ENCODE measurements around the gene FOXN4. TPM values are rescaled to one million over a fixed set of nuclear protein-coding genes. Genes with fewer than 3 reads are reported as not detected.

The FOXN4 gene
- total RNA-seq, 1 experiment from 2014 or later: 0.52 TPM

DNA sequence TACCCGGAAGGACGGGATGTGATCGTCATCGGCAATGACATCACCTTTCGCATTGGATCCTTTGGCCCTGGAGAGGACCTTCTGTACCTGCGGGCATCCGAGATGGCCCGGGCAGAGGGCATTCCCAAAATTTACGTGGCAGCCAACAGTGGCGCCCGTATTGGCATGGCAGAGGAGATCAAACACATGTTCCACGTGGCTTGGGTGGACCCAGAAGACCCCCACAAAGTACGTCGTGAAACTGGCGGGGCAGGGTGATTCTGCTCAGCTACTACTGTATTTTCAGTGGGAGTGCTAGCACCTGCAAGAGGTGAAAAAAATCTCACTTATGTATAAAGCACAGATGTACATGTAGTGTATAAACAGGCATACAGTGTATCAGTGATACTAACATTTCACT is 62.9 kb downstream of the FOXN4 start:
- H3K36me3 ChIP-seq (ENCODE audit: control insufficient read depth in 1 of 2, insufficient read depth in 2 of 2, low read length in 2 of 2): 0 out of 4 replicates have a peak, but pooled peaks cover 0 to 2% of the 10 kb centered on the region in 2 experiments
- no peak for ATAC-seq

More for the DNA sequence above, 62.9 kb downstream of the FOXN4 start:
- H3K27ac ChIP-seq (ENCODE audit: low read depth, low read length): no peak overlapping the region
- no peaks in the 10 kb centered on the region for H3K79me2 ChIP-seq (ENCODE audit: insufficient read depth, low read length)
- H3K4me3 ChIP-seq (replicated peaks in 1 of 2; ENCODE audit: low read depth in 1 of 2, low read length in 2 of 2): no peak overlapping the region
- no peak for DNase-seq (ENCODE audit: low read depth, low spot score)
- ChIA-PET CTCF (no interaction called here), RAD21 (ENCODE audit: low non-redundant PET in 1 of 2, low total read pairs in 2 of 2, uncharacterized antibody in 2 of 2, unreplicated experiment in 2 of 2) (no interaction called here), POLR2A (no interaction called here)
- no peaks in the 10 kb centered on the region for H3K9me2 ChIP-seq (ENCODE audit: insufficient read depth)
- TF ChIP-seq, protein P1, sequence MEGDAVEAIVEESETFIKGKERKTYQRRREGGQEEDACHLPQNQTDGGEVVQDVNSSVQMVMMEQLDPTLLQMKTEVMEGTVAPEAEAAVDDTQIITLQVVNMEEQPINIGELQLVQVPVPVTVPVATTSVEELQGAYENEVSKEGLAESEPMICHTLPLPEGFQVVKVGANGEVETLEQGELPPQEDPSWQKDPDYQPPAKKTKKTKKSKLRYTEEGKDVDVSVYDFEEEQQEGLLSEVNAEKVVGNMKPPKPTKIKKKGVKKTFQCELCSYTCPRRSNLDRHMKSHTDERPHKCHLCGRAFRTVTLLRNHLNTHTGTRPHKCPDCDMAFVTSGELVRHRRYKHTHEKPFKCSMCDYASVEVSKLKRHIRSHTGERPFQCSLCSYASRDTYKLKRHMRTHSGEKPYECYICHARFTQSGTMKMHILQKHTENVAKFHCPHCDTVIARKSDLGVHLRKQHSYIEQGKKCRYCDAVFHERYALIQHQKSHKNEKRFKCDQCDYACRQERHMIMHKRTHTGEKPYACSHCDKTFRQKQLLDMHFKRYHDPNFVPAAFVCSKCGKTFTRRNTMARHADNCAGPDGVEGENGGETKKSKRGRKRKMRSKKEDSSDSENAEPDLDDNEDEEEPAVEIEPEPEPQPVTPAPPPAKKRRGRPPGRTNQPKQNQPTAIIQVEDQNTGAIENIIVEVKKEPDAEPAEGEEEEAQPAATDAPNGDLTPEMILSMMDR (IDR thresholded peaks at IDR 0.05 in 2 of 3, conservative IDR thresholded peaks at IDR 0.05 in 1 of 3; ENCODE audit: borderline replicate concordance in 1 of 3, insufficient read depth in 1 of 3, low read depth in 2 of 3, low read length in 2 of 3): no peak
- TF ChIP-seq CBX3 (IDR thresholded peaks at IDR 0.05; ENCODE audit: low read depth): no peak
- TF ChIP-seq, protein P2, sequence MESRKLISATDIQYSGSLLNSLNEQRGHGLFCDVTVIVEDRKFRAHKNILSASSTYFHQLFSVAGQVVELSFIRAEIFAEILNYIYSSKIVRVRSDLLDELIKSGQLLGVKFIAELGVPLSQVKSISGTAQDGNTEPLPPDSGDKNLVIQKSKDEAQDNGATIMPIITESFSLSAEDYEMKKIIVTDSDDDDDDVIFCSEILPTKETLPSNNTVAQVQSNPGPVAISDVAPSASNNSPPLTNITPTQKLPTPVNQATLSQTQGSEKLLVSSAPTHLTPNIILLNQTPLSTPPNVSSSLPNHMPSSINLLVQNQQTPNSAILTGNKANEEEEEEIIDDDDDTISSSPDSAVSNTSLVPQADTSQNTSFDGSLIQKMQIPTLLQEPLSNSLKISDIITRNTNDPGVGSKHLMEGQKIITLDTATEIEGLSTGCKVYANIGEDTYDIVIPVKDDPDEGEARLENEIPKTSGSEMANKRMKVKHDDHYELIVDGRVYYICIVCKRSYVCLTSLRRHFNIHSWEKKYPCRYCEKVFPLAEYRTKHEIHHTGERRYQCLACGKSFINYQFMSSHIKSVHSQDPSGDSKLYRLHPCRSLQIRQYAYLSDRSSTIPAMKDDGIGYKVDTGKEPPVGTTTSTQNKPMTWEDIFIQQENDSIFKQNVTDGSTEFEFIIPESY (IDR thresholded peaks at IDR 0.05; ENCODE audit: extremely low read depth, insufficient replicate concordance, low read length): no peak
- no peaks in the 10 kb centered on the region for H3K27me3 ChIP-seq (ENCODE audit: insufficient read depth, low read length)
- no peaks in the 10 kb centered on the region for H4K20me1 ChIP-seq (ENCODE audit: insufficient read depth)
- BruUV-seq (replicated peaks): no TSS peak
- H2AFZ ChIP-seq (ENCODE audit: low read depth, low read length, poor library complexity, severe bottlenecking): no peak overlapping the region
- intact Hi-C loops (cut with micrococcal nuclease): no loop called here
- no peak overlapping the region for H3K4me2 ChIP-seq (ENCODE audit: low read length)
- H3K9me3 ChIP-seq (ENCODE audit: control insufficient read depth in 1 of 2, insufficient read depth in 1 of 2, low read depth in 1 of 2, low read length in 2 of 2): no peaks in the 10 kb centered on the region
- H3K4me1 ChIP-seq (ENCODE audit: control insufficient read depth in 1 of 2, insufficient read depth in 2 of 2, low read length in 2 of 2): peaks cover 0 to 8% of the 10 kb centered on the region in 2 experiments; a peak in 3 of 4 replicates
- H3K9ac ChIP-seq (ENCODE audit: low read length): no peak overlapping the region

All from HCT116 (cell line).